Ectodermal cell (in vitro differentiated cells): ENCODE measurements around the gene SPATS2.

ENCODE experiments used
- H3K27ac ChIP-seq: 2 replicates; pipeline ENCODE4 v1.7.0; 2013; ENCODE audit warnings: mild to moderate bottlenecking, low read depth, low read length; ENCODE audit not compliant: insufficient read depth, poor library complexity, severe bottlenecking
- H3K27me3 ChIP-seq: 2 replicates; pipeline ENCODE4 v1.7.0; 2013; ENCODE audit warnings: mild to moderate bottlenecking, low read length; ENCODE audit not compliant: insufficient read depth, control insufficient read depth, poor library complexity, severe bottlenecking
- H3K36me3 ChIP-seq: one replicate; pipeline ENCODE4 v1.7.0; 2013; ENCODE audit warnings: low read length; ENCODE audit not compliant: control insufficient read depth, insufficient read depth
- H3K4me1 ChIP-seq: one replicate; pipeline ENCODE4 v1.7.0; 2013; ENCODE audit warnings: low read length; ENCODE audit not compliant: control insufficient read depth, insufficient read depth
- H3K4me3 ChIP-seq: 2 replicates; pipeline ENCODE4 v1.7.0; 2013; ENCODE audit warnings: low read depth, low read length, control low read depth; ENCODE audit not compliant: insufficient read depth
- H3K9me3 ChIP-seq: 2 replicates; pipeline ENCODE4 v1.7.0; 2013; ENCODE audit warnings: mild to moderate bottlenecking, low read length, moderate library complexity; ENCODE audit not compliant: control insufficient read depth
- WGBS, 2 experiments: methylation state at CpG; one replicate each; pipeline ENCODE4 v1.1.7; 2013; ENCODE audit warnings: missing lambda C conversion rate in 2 of 2; 5-methylcytosine and 5-hydroxymethylcytosine counted together

SPATS2 gene

DNA sequence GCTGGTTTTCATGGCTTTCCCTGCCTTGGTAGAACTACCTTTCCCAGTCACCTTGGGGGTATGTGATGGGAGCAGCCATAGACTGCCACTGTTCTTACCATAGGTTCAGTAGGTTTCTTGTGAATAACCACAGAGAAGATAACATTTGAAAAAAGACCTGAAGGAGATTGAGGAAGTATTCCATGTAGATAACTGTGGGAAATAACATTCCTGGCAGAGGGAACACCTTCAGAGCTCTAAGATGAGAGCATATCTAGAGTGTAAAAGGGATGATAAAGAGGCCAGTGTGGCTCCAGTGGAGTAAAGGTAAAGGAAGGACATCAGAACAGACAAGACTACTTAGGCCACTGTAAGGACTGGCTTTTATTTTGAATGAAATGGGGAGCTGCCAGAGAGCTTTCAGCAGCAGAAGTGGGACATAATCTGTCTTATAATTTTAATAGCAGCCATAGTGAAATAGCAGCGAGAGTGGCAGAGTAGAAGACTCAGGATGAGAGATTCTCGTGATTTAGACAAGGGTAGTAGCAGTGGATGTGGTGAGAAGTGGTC is 88.9 kb downstream of the SPATS2 start:
- Histone ChIP-seq H3K4me3 (no peak overlapping the region), H3K27me3 (no peaks in the 10 kb centered on the region), H3K4me1 (no peaks in the 10 kb centered on the region), H3K9me3 (no peaks in the 10 kb centered on the region), H3K36me3 (no peaks in the 10 kb centered on the region), H3K27ac (no peak overlapping the region)
- WGBS, 2 experiments: 96% methylated on average over 2 of the region's 2 CpGs

DNA sequence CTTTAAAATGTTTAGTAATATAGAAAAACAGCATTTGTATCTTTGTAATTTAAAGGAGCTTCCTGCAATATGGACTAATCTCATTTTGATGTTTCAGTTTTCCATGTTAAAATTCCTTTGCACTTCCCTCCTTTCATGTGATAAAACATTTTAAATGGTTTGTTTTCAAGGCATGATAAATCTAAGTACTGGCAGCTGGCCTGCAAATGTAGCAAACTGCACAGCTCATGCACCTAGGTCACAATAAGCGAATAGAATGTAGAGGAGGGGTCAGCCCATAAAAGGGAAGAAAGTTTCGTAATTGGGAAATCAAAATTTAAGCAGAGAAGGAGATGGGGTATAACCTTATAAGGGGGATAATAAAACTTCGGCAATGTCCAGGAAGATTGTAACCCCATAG is 91.6 kb downstream of the SPATS2 start:
- no peaks in the 10 kb centered on the region for H3K4me1 ChIP-seq
- H3K4me3 ChIP-seq: no peak overlapping the region
- H3K27me3 ChIP-seq: no peaks in the 10 kb centered on the region
- no peak overlapping the region for H3K27ac ChIP-seq
- 89 to 97% methylated on average over 3 of the region's 3 CpGs for WGBS, 2 experiments
- H3K36me3 ChIP-seq: peaks cover 5% of the 10 kb centered on the region
- H3K9me3 ChIP-seq: no peaks in the 10 kb centered on the region

DNA sequence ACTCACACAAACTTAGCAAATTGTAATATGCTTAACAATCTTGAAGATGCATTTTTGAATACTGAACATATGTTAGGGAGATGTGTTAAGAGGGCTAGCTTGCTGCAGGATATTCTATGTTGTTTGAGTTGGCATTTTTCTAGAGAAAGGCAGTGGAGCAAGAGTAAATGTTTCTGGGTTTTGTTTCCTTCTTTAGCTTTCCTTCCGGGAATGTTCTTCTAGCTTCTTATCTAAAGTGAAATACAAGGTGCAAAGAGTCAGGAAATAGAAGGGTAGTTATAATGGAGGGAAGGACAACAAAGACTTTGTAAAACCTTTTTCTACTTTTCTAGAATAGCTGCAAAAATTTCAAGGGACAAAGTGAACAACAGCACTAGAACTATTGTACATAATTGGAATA is 94.0 kb downstream of the SPATS2 start:
- Histone ChIP-seq H3K9me3 (no peaks in the 10 kb centered on the region), H3K36me3 (peaks cover 5% of the 10 kb centered on the region), H3K4me3 (no peak overlapping the region), H3K4me1 (no peaks in the 10 kb centered on the region), H3K27ac (no peak overlapping the region), H3K27me3 (no peaks in the 10 kb centered on the region)
- 95 to 100% methylated on average over 1 of the region's 1 CpG for WGBS, 2 experiments

DNA sequence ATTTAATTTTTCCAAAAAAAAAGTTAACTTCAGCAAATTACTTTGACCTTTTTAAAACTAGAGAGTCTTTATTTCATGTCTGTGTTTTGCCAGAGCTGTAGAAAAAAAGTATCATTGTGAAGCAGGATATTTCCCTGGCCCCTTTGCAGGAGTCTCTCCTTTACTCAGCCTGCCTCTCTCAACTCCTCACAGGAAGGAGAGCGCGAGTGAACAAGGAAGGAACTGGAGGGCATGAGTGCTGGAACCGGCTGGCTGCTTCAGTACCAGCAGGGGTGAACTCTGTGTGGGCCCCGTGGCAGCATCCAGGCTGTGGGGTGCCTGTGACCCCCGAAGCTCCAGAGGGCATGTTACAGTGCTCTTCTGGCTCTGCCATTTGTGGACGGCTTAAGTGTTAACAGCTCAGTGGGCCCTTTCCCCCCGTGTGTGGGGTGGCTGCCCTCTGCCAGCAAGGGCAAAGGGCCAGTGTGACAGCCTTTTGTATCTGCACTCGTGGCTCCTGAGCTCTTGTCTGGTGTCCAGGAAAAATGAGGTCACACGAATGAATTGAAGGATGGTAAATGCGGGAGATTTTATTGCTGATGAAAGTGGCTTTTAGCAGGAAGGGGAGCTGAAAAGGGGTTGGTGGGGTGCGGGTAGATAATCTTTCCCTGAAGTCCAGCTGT is 95.0 kb downstream of the SPATS2 start:
- WGBS, 2 experiments: 91% methylated on average over 11 of the region's 11 CpGs
- Histone ChIP-seq H3K9me3 (no peaks in the 10 kb centered on the region), H3K4me1 (no peaks in the 10 kb centered on the region), H3K4me3 (no peak overlapping the region), H3K27ac (no peak overlapping the region), H3K36me3 (peaks cover 5% of the 10 kb centered on the region), H3K27me3 (no peaks in the 10 kb centered on the region)

DNA sequence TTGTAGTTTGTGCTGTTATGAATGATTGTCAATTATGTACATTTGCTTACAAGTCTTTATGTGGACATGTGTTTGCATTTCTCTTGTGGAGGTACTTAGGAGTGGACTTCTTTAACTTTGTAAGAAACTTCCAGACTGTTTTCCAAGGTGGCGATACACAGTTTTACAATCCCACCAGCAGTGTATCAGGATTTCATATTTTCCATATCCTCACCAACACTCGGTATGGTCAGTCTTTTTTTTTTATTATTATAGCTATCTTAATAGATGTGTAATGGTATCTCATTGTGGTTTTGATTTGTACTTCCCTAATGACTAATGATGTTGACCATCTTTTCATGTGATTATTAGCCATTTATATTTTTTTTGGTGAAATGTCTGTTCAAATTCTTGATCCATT is 97.9 kb downstream of the SPATS2 start:
- Histone ChIP-seq H3K9me3 (no peaks in the 10 kb centered on the region), H3K4me3 (no peak overlapping the region), H3K27ac (no peak overlapping the region), H3K36me3 (peaks cover 5% of the 10 kb centered on the region), H3K4me1 (no peaks in the 10 kb centered on the region), H3K27me3 (no peaks in the 10 kb centered on the region)
- 85 to 100% methylated on average over 1 of the region's 2 CpGs for WGBS, 2 experiments

DNA sequence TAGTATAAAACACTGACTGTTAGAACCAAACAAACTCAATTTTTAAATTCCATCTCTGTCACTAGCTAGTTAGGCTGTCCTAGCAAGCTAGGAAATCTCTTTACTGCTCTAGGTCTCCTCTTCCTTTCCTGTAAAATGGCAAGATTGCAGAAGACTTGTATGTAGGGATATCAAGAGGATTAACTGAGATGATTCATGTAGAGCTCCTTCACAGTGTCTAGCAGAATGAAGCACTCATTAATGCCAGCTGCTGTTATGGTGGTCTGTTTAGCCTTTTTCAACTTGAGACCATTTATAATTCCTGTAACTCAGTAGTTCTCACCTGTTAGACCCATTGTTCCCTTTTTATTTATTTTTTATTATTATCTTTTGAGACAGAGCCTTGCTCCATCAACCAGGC is 103.7 kb downstream of the SPATS2 start:
- Histone ChIP-seq H3K36me3 (no peaks in the 10 kb centered on the region), H3K4me1 (peaks cover 3% of the 10 kb centered on the region), H3K27me3 (no peaks in the 10 kb centered on the region), H3K9me3 (no peaks in the 10 kb centered on the region), H3K4me3 (no peak overlapping the region), H3K27ac (no peak overlapping the region)

DNA sequence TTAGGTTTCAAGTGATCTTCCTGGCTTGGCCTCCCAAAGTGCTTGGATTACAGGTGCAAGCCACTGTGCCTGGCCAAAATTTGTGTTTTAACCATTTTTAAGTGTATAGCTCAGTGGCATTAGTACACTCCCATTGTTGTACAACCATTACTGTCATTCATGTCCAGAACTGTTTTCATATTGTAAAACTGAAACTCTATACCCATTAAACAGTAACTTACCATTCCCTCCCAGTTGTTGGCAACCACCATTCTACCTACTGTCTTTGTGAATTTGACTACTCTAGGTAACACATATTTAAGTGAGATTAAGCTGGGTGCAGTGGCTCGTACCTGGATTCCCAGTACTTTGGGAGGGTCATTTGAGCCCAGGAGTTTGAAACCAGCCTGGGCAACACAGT is 104.3 kb downstream of the SPATS2 start:
- Histone ChIP-seq H3K4me1 (peaks cover 8% of the 10 kb centered on the region), H3K27me3 (no peaks in the 10 kb centered on the region), H3K27ac (no peak overlapping the region), H3K36me3 (no peaks in the 10 kb centered on the region), H3K4me3 (no peak overlapping the region), H3K9me3 (no peaks in the 10 kb centered on the region)
- 90 to 100% methylated on average over 1 of the region's 1 CpG for WGBS, 2 experiments

DNA sequence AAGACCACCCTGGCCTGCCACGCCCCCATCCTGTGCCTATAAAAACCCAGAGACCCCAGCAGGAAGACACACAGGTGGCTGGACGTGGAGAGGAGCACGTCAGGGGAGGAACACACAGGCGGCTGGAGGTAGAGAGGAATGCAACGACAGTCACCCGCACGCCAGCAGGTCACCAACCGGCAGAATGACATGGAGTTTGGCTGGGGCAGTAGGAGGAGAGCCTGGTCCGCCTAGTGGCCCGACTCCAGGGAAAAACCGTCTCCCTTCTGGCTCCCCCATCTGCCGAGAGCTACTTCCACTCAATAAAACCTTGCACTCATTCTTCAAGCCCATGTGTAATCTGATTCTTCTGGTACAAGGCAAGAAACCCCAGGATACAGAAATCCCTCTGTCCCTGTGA is 108.8 kb downstream of the SPATS2 start:
- WGBS, 2 experiments: 82 to 84% methylated on average over 12 of the region's 12 CpGs
- Histone ChIP-seq H3K4me3 (no peak overlapping the region), H3K27ac (no peak overlapping the region), H3K27me3 (no peaks in the 10 kb centered on the region), H3K36me3 (no peaks in the 10 kb centered on the region), H3K4me1 (peaks cover 19% of the 10 kb centered on the region), H3K9me3 (no peaks in the 10 kb centered on the region)

DNA sequence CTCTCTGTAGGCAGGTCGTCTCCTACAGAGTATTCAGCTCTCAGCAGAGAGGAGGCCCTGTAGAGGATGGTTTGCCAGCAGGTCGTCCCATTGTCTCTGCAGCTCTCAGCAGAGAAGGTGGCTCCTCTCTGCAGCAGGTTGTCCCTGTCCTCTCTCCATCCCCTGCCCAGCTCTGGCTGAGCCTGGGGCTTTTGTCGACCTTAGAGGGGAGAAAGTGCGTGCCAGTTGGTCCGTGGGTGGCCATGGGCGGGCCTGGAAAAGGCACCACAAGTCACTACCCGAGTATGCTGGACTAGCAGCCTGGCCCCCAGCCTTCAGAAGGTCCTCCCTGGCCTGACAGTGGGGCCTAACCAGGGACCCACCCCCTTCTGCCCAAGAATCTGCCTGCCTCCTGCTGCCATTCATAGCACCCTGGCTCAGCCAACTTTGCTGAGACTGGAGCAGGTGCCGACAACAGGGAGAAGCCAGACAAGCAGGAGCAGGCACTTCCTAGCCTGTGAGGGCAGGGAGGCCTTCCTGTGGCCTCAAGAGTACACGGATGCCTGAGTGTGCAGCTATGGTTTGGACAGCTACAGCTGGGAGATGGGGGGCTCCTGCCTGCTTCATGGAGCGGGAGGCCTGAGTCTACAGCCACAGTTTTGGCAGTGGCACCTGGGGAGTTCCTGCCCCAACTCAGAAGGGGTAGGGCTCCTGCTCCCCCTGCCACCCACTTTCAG is 111.8 kb downstream of the SPATS2 start:
- 46 to 49% methylated on average over 10 of the region's 10 CpGs for WGBS, 2 experiments
- H3K9me3 ChIP-seq: no peaks in the 10 kb centered on the region

DNA sequence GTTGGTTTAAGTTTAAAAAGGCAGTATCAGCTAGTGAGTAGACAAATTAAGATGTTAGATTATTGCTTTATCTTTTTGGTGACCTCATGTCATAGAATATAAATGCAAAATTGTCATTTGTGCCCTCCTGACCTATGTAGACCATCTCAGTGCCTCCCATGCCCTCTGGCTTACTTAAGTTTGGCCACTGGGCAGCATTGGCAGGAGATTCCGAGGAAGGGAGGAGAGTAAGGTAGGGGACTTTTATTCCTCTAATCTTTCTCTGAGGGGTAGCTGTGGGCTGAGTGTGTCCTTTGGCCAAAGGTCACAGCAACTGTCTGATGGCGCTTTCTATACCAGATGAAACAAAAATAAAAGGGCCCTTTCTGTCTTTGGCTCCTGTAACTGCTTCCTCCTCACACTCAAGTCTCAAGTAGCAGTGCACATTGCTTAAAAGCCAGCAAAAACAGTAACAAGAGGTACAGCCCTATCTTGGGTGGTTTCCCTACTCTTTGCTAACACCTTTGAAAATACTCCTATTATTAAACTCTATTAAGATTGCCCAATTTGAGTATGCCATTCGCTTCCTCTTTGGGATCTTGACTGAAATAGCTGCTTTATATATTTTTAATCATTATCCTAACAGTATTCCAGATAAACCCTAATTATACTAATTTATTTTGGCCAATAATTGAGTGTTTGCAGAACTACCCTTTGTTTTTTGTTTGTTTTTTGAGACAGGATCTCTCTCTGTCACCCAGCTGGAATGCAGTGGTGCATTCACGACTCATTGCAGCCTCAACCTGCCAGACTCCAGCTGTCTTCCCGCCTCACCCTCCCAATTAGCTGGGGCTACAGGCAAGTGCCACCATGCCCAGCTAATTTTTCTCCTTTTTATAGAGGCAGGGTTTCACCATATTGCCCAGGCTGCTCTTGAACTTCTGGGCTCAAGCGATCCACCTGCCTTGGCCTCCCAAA is 115.1 kb downstream of the SPATS2 start:
- H3K36me3 ChIP-seq: no peaks in the 10 kb centered on the region
- whole genome bisulfite sequencing, 2 experiments: 67 to 71% methylated on average over 6 of the region's 6 CpGs
- no peaks in the 10 kb centered on the region for H3K9me3 ChIP-seq
- H3K4me3 ChIP-seq: no peak overlapping the region
- peaks cover 11% of the 10 kb centered on the region for H3K4me1 ChIP-seq
- no peak overlapping the region for H3K27ac ChIP-seq
- no peaks in the 10 kb centered on the region for H3K27me3 ChIP-seq

More for the DNA sequence above, 111.8 kb downstream of the SPATS2 start:
- Histone ChIP-seq H3K4me1 (peaks cover 19% of the 10 kb centered on the region), H3K27me3 (no peaks in the 10 kb centered on the region), H3K27ac (no peak overlapping the region), H3K4me3 (no peak overlapping the region), H3K36me3 (no peaks in the 10 kb centered on the region)
